IPS-15b (cell line): ENCODE results near the gene RFPL4A.

Experiments
- H3K27me3 ChIP-seq: one replicate; pipeline ENCODE4 v1.6.1; 2013; ENCODE audit warnings: low read length; ENCODE audit not compliant: control insufficient read depth, insufficient read depth
- H3K36me3 ChIP-seq: one replicate; pipeline ENCODE4 v1.6.1; 2013; ENCODE audit warnings: low read length; ENCODE audit not compliant: control insufficient read depth, insufficient read depth
- H3K4me1 ChIP-seq: one replicate; pipeline ENCODE4 v1.6.1; 2013; ENCODE audit warnings: mild to moderate bottlenecking, low read length; ENCODE audit not compliant: control insufficient read depth, insufficient read depth
- H3K4me3 ChIP-seq: one replicate; pipeline ENCODE4 v1.5.1; 2013; ENCODE audit warnings: low read depth, low read length
- H3K9ac ChIP-seq: one replicate; pipeline ENCODE4 v1.6.1; 2013; ENCODE audit warnings: low read depth, mild to moderate bottlenecking, low read length
- H3K9me3 ChIP-seq: one replicate; pipeline ENCODE4 v1.6.1; 2013; ENCODE audit warnings: mild to moderate bottlenecking, low read length; ENCODE audit not compliant: control insufficient read depth, insufficient read depth

The RFPL4A gene

GRCh38 chr19:55809381-55810058 lies 50.6 kb downstream of the RFPL4A start:
- Histone ChIP-seq H3K4me3 (no peak overlapping the region), H3K36me3 (no peaks in the 10 kb centered on the region), H3K27me3 (no peaks in the 10 kb centered on the region), H3K4me1 (no peaks in the 10 kb centered on the region), H3K9ac (no peak overlapping the region), H3K9me3 (peaks cover 24% of the 10 kb centered on the region)

GRCh38 chr19:55811340-55811739 lies 52.4 kb downstream of the RFPL4A start:
- Histone ChIP-seq H3K4me3 (no peak overlapping the region), H3K27me3 (no peaks in the 10 kb centered on the region), H3K36me3 (no peaks in the 10 kb centered on the region), H3K9me3 (peaks cover 31% of the 10 kb centered on the region), H3K4me1 (no peaks in the 10 kb centered on the region), H3K9ac (no peak overlapping the region)

GRCh38 chr19:55812449-55812848 lies 53.6 kb downstream of the RFPL4A start:
- H3K27me3 ChIP-seq = no peaks in the 10 kb centered on the region
- H3K4me3 ChIP-seq = no peak overlapping the region
- no peaks in the 10 kb centered on the region for H3K4me1 ChIP-seq
- no peak overlapping the region for H3K9ac ChIP-seq
- H3K9me3 ChIP-seq = peaks cover 29% of the 10 kb centered on the region
- no peaks in the 10 kb centered on the region for H3K36me3 ChIP-seq
